HCEC 1CT (cell line): ENCODE measurements around the gene PNO1.
"Not testable (repeated sequence)": the region's sequence is repeated elsewhere in the genome, so short reads cannot be mapped to it uniquely, and the experiment has no call there.

Experiments
- DNase-seq: peaks from one replicate; pipeline ENCODE4 v3.0.0-alpha.2; 2017

PNO1 gene

GRCh38 chr2:68158134-68158447, 403 bp downstream of the PNO1 start:
- DNase-seq, result no peak

- DNase-seq, result no peak
Measured at GRCh38 chr2:68163641-68164040, 6.0 kb downstream of the PNO1 start.

- peak; percentile 10 for DNase-seq
Measured at GRCh38 chr2:68167186-68167585, 9.5 kb downstream of the PNO1 start.

- no peak for DNase-seq
Measured at GRCh38 chr2:68169308-68169707, 11.6 kb downstream of the PNO1 start.

GRCh38 chr2:68171146-68171545, 13.5 kb downstream of the PNO1 start:
- DNase-seq, result no peak

- DNase-seq, result no peak
Measured at GRCh38 chr2:68171684-68172083, 14.0 kb downstream of the PNO1 start.

- DNase-seq, result no peak
Measured at GRCh38 chr2:68172521-68172920, 14.8 kb downstream of the PNO1 start.

GRCh38 chr2:68172990-68173700, 15.5 kb downstream of the PNO1 start:
- no peak for DNase-seq

GRCh38 chr2:68175210-68175609, 17.5 kb downstream of the PNO1 start:
- not testable (repeated sequence) for DNase-seq

- no peak for DNase-seq
Measured at GRCh38 chr2:68176657-68177056, 19.0 kb downstream of the PNO1 start.

GRCh38 chr2:68177541-68177940, 19.9 kb downstream of the PNO1 start:
- DNase-seq, result no peak

GRCh38 chr2:68178432-68178831, 20.7 kb downstream of the PNO1 start:
- DNase-seq, result no peak

- DNase-seq, result no peak
Measured at GRCh38 chr2:68178954-68179627, 21.4 kb downstream of the PNO1 start.

- DNase-seq, result no peak
Measured at GRCh38 chr2:68182902-68183301, 25.2 kb downstream of the PNO1 start.

GRCh38 chr2:68185541-68186164, 28.0 kb downstream of the PNO1 start:
- DNase-seq, result peak; percentile 40

- no peak for DNase-seq
Measured at GRCh38 chr2:68187329-68187728, 29.6 kb downstream of the PNO1 start.

GRCh38 chr2:68188831-68189230, 31.1 kb downstream of the PNO1 start:
- DNase-seq, result no peak

GRCh38 chr2:68189991-68190784, 32.5 kb downstream of the PNO1 start:
- DNase-seq, result no peak

- DNase-seq, result peak; percentile 95
Measured at GRCh38 chr2:68190991-68191731, 33.5 kb downstream of the PNO1 start.

GRCh38 chr2:68193144-68193543, 35.5 kb downstream of the PNO1 start:
- DNase-seq, result peak; percentile 26

- peak; percentile 77 for DNase-seq
Measured at GRCh38 chr2:68193787-68194372, 36.2 kb downstream of the PNO1 start.

- DNase-seq, result peak; percentile 26
Measured at GRCh38 chr2:68195096-68195495, 37.4 kb downstream of the PNO1 start.
